HUES64 (cell line): ENCODE data around the gene ADGRL3.

ENCODE experiments used
- H3K27ac ChIP-seq: 2 replicates; pipeline ENCODE4 v1.7.0; 2013; ENCODE audit warnings: low read depth, low read length, inconsistent platforms
- H3K27me3 ChIP-seq: 2 replicates; pipeline ENCODE4 v1.6.1; 2013; ENCODE audit warnings: mild to moderate bottlenecking, low read length; ENCODE audit not compliant: insufficient read depth
- H3K36me3 ChIP-seq: 2 replicates; pipeline ENCODE4 v1.6.1; 2013; ENCODE audit warnings: mild to moderate bottlenecking, low read length; ENCODE audit not compliant: insufficient read depth
- H3K4me1 ChIP-seq: 2 replicates; pipeline ENCODE4 v1.6.1; 2013; ENCODE audit warnings: mild to moderate bottlenecking, low read length, moderate library complexity; ENCODE audit not compliant: insufficient read depth
- H3K4me3 ChIP-seq: 2 replicates; pipeline ENCODE4 v1.5.1; 2013; ENCODE audit warnings: mild to moderate bottlenecking, low read length, moderate library complexity
- H3K9ac ChIP-seq: 2 replicates; pipeline ENCODE4 v1.6.1; 2013; ENCODE audit warnings: mild to moderate bottlenecking, low read depth, low read length
- H3K9me3 ChIP-seq: 2 replicates; pipeline ENCODE4 v1.6.1; 2013; ENCODE audit warnings: low read depth, low read length; ENCODE audit not compliant: insufficient read depth
- WGBS: fragments of 150-250, 120-280 bp; methylation state at CpG from one replicate; pipeline ENCODE4 v1.1.7; 2013; ENCODE audit warnings: missing lambda C conversion rate; 5-methylcytosine and 5-hydroxymethylcytosine counted together

The ADGRL3 gene

GRCh38 chr4:61527888-61528287 is 327.8 kb downstream of the ADGRL3 start:
- Histone ChIP-seq H3K4me1 (peaks cover 3% of the 10 kb centered on the region; the same call in 1 of the 2 replicates), H3K27me3 (no peaks in the 10 kb centered on the region), H3K9ac (no peak overlapping the region), H3K36me3 (no peaks in the 10 kb centered on the region), H3K27ac (no peak overlapping the region), H3K9me3 (no peaks in the 10 kb centered on the region), H3K4me3 (no peak overlapping the region)
- 94% methylated on average over 3 of the region's 4 CpGs for WGBS

- Histone ChIP-seq H3K27me3 (no peaks in the 10 kb centered on the region), H3K4me1 (peaks cover 3% of the 10 kb centered on the region; the same call in 1 of the 2 replicates), H3K9ac (no peak overlapping the region), H3K36me3 (no peaks in the 10 kb centered on the region), H3K27ac (no peak overlapping the region), H3K9me3 (no peaks in the 10 kb centered on the region), H3K4me3 (no peak overlapping the region)
- WGBS: 97% methylated on average over 1 of the region's 1 CpG
These were observed 328.5 kb downstream of the ADGRL3 start for GRCh38 chr4:61528595-61528994.

- Histone ChIP-seq H3K4me3 (no peak overlapping the region), H3K9me3 (no peaks in the 10 kb centered on the region), H3K4me1 (peaks cover 3% of the 10 kb centered on the region; the same call in 1 of the 2 replicates), H3K36me3 (no peaks in the 10 kb centered on the region), H3K27me3 (no peaks in the 10 kb centered on the region), H3K27ac (no peak overlapping the region), H3K9ac (no peak overlapping the region)
- WGBS: 83% methylated on average over 4 of the region's 5 CpGs
These were observed 331.1 kb downstream of the ADGRL3 start for GRCh38 chr4:61531188-61531587.

- WGBS: 77% methylated on average over 14 of the region's 14 CpGs
These were observed 332.3 kb downstream of the ADGRL3 start for GRCh38 chr4:61532336-61533000.

GRCh38 chr4:61533140-61533539 is 333.0 kb downstream of the ADGRL3 start:
- Histone ChIP-seq H3K27ac (no peak overlapping the region), H3K4me1 (peaks cover 3% of the 10 kb centered on the region; the same call in 1 of the 2 replicates), H3K9me3 (no peaks in the 10 kb centered on the region), H3K9ac (no peak overlapping the region), H3K36me3 (no peaks in the 10 kb centered on the region), H3K4me3 (no peak overlapping the region), H3K27me3 (no peaks in the 10 kb centered on the region)
- WGBS: 82% methylated on average over 1 of the region's 1 CpG

More at GRCh38 chr4:61532336-61533000, 332.3 kb downstream of the ADGRL3 start:
- no peaks in the 10 kb centered on the region for H3K27me3 ChIP-seq
- H3K36me3 ChIP-seq: no peaks in the 10 kb centered on the region
- no peak overlapping the region for H3K9ac ChIP-seq
- no peaks in the 10 kb centered on the region for H3K9me3 ChIP-seq
- H3K4me3 ChIP-seq: no peak overlapping the region
- peaks cover 3% of the 10 kb centered on the region; the same call in 1 of the 2 replicates for H3K4me1 ChIP-seq
- no peak overlapping the region for H3K27ac ChIP-seq

- 67% methylated on average over 2 of the region's 2 CpGs for WGBS
- Histone ChIP-seq H3K4me1 (peaks cover 14% of the 10 kb centered on the region), H3K4me3 (no peak overlapping the region), H3K9ac (no peak overlapping the region), H3K36me3 (no peaks in the 10 kb centered on the region), H3K9me3 (no peaks in the 10 kb centered on the region), H3K27me3 (no peaks in the 10 kb centered on the region), H3K27ac (no peak overlapping the region)
These were observed 340.8 kb downstream of the ADGRL3 start for GRCh38 chr4:61540944-61541343.

GRCh38 chr4:61541459-61541858 is 341.3 kb downstream of the ADGRL3 start:
- Histone ChIP-seq H3K36me3 (no peaks in the 10 kb centered on the region), H3K4me1 (peaks cover 14% of the 10 kb centered on the region), H3K27me3 (no peaks in the 10 kb centered on the region), H3K9me3 (no peaks in the 10 kb centered on the region), H3K4me3 (no peak overlapping the region), H3K9ac (no peak overlapping the region), H3K27ac (no peak overlapping the region)
- WGBS: 90% methylated on average over 2 of the region's 2 CpGs

- Histone ChIP-seq H3K27ac (no peak overlapping the region), H3K36me3 (no peaks in the 10 kb centered on the region), H3K27me3 (no peaks in the 10 kb centered on the region), H3K4me1 (peaks cover 14% of the 10 kb centered on the region), H3K9me3 (no peaks in the 10 kb centered on the region), H3K4me3 (no peak overlapping the region), H3K9ac (no peak overlapping the region)
- WGBS: 94% methylated on average over 3 of the region's 3 CpGs
These were observed 343.9 kb downstream of the ADGRL3 start for GRCh38 chr4:61543976-61544375.

GRCh38 chr4:61545902-61546480 is 345.9 kb downstream of the ADGRL3 start:
- 97% methylated on average over 3 of the region's 3 CpGs for WGBS
- no peaks in the 10 kb centered on the region for H3K27me3 ChIP-seq
- no peak overlapping the region for H3K27ac ChIP-seq
- no peaks in the 10 kb centered on the region for H3K9me3 ChIP-seq
- no peak overlapping the region for H3K4me3 ChIP-seq
- no peaks in the 10 kb centered on the region for H3K36me3 ChIP-seq
- no peak overlapping the region for H3K9ac ChIP-seq
- H3K4me1 ChIP-seq: peaks cover 7% of the 10 kb centered on the region

GRCh38 chr4:61549336-61549735 is 349.2 kb downstream of the ADGRL3 start:
- no peak overlapping the region for H3K27ac ChIP-seq
- H3K4me3 ChIP-seq: no peak overlapping the region

GRCh38 chr4:61553557-61554125 is 353.5 kb downstream of the ADGRL3 start:
- 17% methylated on average over 1 of the region's 1 CpG for WGBS

More at GRCh38 chr4:61549336-61549735, 349.2 kb downstream of the ADGRL3 start:
- Histone ChIP-seq H3K27me3 (no peaks in the 10 kb centered on the region), H3K9me3 (no peaks in the 10 kb centered on the region), H3K4me1 (peaks cover 7% of the 10 kb centered on the region), H3K36me3 (no peaks in the 10 kb centered on the region), H3K9ac (no peak overlapping the region)
- WGBS: 100% methylated on average over 2 of the region's 2 CpGs

More at GRCh38 chr4:61553557-61554125, 353.5 kb downstream of the ADGRL3 start:
- Histone ChIP-seq H3K9me3 (no peaks in the 10 kb centered on the region), H3K36me3 (no peaks in the 10 kb centered on the region), H3K4me1 (peaks cover 23% of the 10 kb centered on the region), H3K27ac (no peak overlapping the region), H3K4me3 (no peak overlapping the region), H3K9ac (no peak overlapping the region), H3K27me3 (no peaks in the 10 kb centered on the region)
